Keratinocyte (primary cell): ENCODE results near the gene CELF2. TPM values are rescaled to one million over a fixed set of nuclear protein-coding genes. Genes with fewer than 3 reads are reported as not detected.

Source experiments
- DNase-seq: peaks from one replicate; pipeline ENCODE4 v3.0.0-alpha.2; 2011; ENCODE audit warnings: low read depth, missing footprints, low spot score
- FAIRE-seq: peaks from 2 replicates; lab custom pipeline; 2011; peaks lifted over from hg19 to GRCh38; lab: Jason Lieb, UNC
- H2AFZ ChIP-seq: 2 replicates; pipeline ENCODE4 v1.6.0; 2012; ENCODE audit warnings: low read length, control low read depth, inconsistent platforms; ENCODE audit not compliant: control insufficient read depth
- H3K27ac ChIP-seq: 2 replicates; pipeline ENCODE4 v1.5.1; 2011; ENCODE audit warnings: low read length; ENCODE audit not compliant: control insufficient read depth, insufficient read depth
- H3K27me3 ChIP-seq: 3 replicates; pipeline ENCODE4 v1.6.0; 2011; ENCODE audit warnings: low read length; ENCODE audit not compliant: control insufficient read depth, insufficient read depth; ENCODE audit errors: extremely low read depth
- H3K36me3 ChIP-seq, 2 experiments: 2 replicates in 1 of 2; 3 replicates in 1 of 2; pipeline ENCODE4 v1.5.1; 2011; ENCODE audit warnings: low read length in 2 of 2, mild to moderate bottlenecking in 1 of 2; ENCODE audit not compliant: control insufficient read depth in 2 of 2, insufficient read depth in 2 of 2; ENCODE audit errors: extremely low read depth in 1 of 2
- H3K4me1 ChIP-seq: 3 replicates; pipeline ENCODE4 v1.5.1; 2011; ENCODE audit warnings: low read length; ENCODE audit not compliant: control insufficient read depth, insufficient read depth; ENCODE audit errors: extremely low read depth
- H3K4me2 ChIP-seq: 3 replicates; pipeline ENCODE4 v1.6.0; 2011; ENCODE audit warnings: low read depth, low read length; ENCODE audit not compliant: control insufficient read depth, insufficient read depth; ENCODE audit errors: extremely low read depth
- H3K4me3 ChIP-seq, 3 experiments: fragments of 200-600 bp in 1 of 3; sonication (generic) in 1 of 3; 2 replicates in 2 of 3; 3 replicates in 1 of 3; pipeline ENCODE4 v1.5.1; 2011 to 2016; ENCODE audit warnings: low read length in 3 of 3, mild to moderate bottlenecking in 3 of 3, control low read depth in 2 of 3, inconsistent platforms in 1 of 3, low read depth in 1 of 3, mixed read lengths in 1 of 3, mixed run types in 1 of 3, moderate library complexity in 1 of 3; ENCODE audit not compliant: control insufficient read depth in 2 of 3, insufficient read depth in 2 of 3; ENCODE audit errors: extremely low read depth in 1 of 3
- H3K79me2 ChIP-seq: 2 replicates; pipeline ENCODE4 v1.6.0; 2012; ENCODE audit warnings: low read length; ENCODE audit not compliant: control insufficient read depth, insufficient read depth
- H3K9ac ChIP-seq: 3 replicates; pipeline ENCODE4 v1.6.0; 2011; ENCODE audit warnings: low read length; ENCODE audit not compliant: control insufficient read depth, insufficient read depth; ENCODE audit errors: extremely low read depth
- H3K9me1 ChIP-seq: 3 replicates; pipeline ENCODE4 v1.6.0; 2011; ENCODE audit warnings: low read length; ENCODE audit not compliant: control insufficient read depth, insufficient read depth; ENCODE audit errors: extremely low read depth
- H3K9me3 ChIP-seq: 2 replicates; pipeline ENCODE4 v1.5.1; 2012; ENCODE audit warnings: low read depth, low read length; ENCODE audit not compliant: control insufficient read depth
- H4K20me1 ChIP-seq: 3 replicates; pipeline ENCODE4 v1.6.0; 2011; ENCODE audit warnings: low read length; ENCODE audit not compliant: control insufficient read depth, insufficient read depth; ENCODE audit errors: extremely low read depth
- EZH2 ChIP-seq: IDR thresholded peaks from one replicate; pipeline ENCODE4 v1.6.1; 2012; ENCODE audit warnings: inconsistent platforms, mild to moderate bottlenecking, low read length, moderate library complexity
- dilution Hi-C: fragments of 300-500 bp; cut with MboI; formaldehyde crosslinking; loops from one replicate; pipeline ENCODE4 v1.7.0; 2020; ENCODE audit warnings: low sequenced_read_pairs; ENCODE audit not compliant: extremely low pct_ligation_motif_present
- polyA minus RNA-seq, 3 experiments: library from RNA; depleted of rRNA, polyadenylated mRNA; stranded (reverse); fragments of >200 nt; gene quantifications; 1 replicate in 1 of 3; 2 replicates in 1 of 3; 3 replicates in 1 of 3; pipeline ENCODE4 v1.2.3, GENCODE V29; 2011
- polyA plus RNA-seq, 5 experiments: library from polyadenylated mRNA; depleted of rRNA in 3 of 5; stranded (reverse) in 3 of 5; stranded (forward) in 1 of 5; unstranded in 1 of 5; fragments of >200 nt; gene quantifications; 1 replicate in 1 of 5; 2 replicates in 3 of 5; 3 replicates in 1 of 5; pipeline versions ENCODE4 v1.2.1 to v1.2.3, GENCODE V29; 2011 to 2012; ENCODE audit warnings: missing spikeins in 2 of 5, low read depth in 1 of 5, low replicate concordance in 1 of 5
- TF ChIP-seq, protein P1 (sequence below), 3 experiments: IDR thresholded peaks in 1 of 3; conservative IDR thresholded peaks in 1 of 3; optimal IDR thresholded peaks in 1 of 3; 2 replicates in 2 of 3; 3 replicates in 1 of 3; pipeline versions ENCODE3 to v1.5.1; 2011; ENCODE audit warnings: low read length in 3 of 3, mild to moderate bottlenecking in 3 of 3, moderate library complexity in 2 of 3, control low read depth in 1 of 3, inconsistent platforms in 1 of 3; ENCODE audit not compliant: insufficient read depth in 2 of 3; ENCODE audit errors: extremely low read depth in 1 of 3

Gene CELF2
- 6.3 to 11.8 TPM (median 9.8 TPM) in 3 replicates for polyA plus RNA-seq
- polyA plus RNA-seq (2011; ENCODE audit: low read depth) = 3.0 TPM
- 9.5 and 11.8 TPM in 2 replicates for polyA plus RNA-seq (2011; cell fraction: cytosol; rRNA removed)
- 9.7 and 9.8 TPM in 2 replicates for polyA plus RNA-seq (2011; cell fraction: nucleus; rRNA removed)
- polyA plus RNA-seq (2012; ENCODE audit: low replicate concordance) = 3.8 and 7.1 TPM in 2 replicates
- polyA minus RNA-seq = 12.1 to 20.7 TPM (median 19.2 TPM) in 3 replicates
- 23.6 TPM for polyA minus RNA-seq (2011; cell fraction: cytosol; rRNA and poly(A)+ RNA removed)
- 10.3 and 22.9 TPM in 2 replicates for polyA minus RNA-seq (2011; cell fraction: nucleus; rRNA and poly(A)+ RNA removed)

DNA sequence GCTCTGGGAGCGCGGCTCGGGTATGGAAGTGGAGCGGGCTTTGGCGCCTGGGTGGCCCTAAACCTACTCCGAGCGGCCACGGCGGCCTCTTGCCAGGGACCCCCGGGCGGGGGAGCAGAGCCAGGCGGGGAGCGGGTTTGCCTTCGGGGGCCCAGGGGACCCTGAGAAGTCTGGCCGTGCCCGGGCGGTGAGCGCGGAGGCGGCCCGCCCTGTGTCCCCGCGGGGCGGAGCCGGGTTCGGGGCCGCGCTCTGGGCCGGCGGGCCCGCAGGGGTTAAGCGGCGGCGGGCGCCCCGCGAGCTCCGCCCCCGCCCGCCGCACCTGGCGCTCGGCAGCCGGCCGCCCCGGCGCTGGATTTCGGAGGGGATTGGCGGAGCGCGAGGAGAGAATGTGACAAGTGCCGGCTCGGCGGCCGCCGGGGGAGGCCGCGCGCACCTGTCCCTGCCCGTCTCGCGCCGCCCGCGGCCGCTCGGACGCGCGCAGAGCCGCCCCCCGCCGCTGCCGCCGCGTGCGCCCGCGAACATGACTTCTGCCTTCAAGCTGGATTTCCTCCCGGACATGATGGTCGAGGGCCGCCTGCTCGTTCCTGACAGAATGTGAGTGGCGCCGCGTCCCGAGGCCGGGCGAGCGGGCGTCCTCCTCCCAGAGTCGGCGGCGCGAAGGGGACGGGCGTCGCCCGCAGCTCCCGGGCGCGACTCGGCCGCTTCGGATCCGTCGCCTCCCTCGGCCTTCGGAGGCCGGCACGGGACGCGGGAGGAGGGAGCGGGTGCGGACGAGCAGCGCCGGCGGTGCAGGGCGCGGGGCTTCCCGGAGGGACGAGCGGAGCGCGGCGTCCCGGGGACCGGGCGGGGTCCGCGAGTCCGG lies at the start of gene CELF2:
Gene CELF2 (plus strand): TSS at position 303 of the 862 bp plus-strand sequence. CDS start 218 bp downstream, at position 521.
- dilution Hi-C loops = no loop called here
- DNase-seq (no peak), FAIRE-seq (no peak)
- Histone ChIP-seq H3K27me3 (peaks cover 3% of the 10 kb centered on the region), H3K9me3 (no peaks in the 10 kb centered on the region), H3K9ac (peak within 1 kb of the TSS; percentile 66), H3K4me1 (peaks cover 4% of the 10 kb centered on the region), H3K4me3 (peak within 1 kb of the TSS; percentile 54 to 65 (median 65)), H4K20me1 (no peaks in the 10 kb centered on the region), H3K79me2 (peaks cover 5% of the 10 kb centered on the region), H3K36me3 (no peaks in the 10 kb centered on the region), H3K27ac (peak within 1 kb of the TSS; percentile 43), H2AFZ (peak within 1 kb of the TSS; percentile 94), H3K4me2 (peak within 1 kb of the TSS; percentile 84), H3K9me1 (no peaks in the 10 kb centered on the region)
- TF ChIP-seq, protein P1, sequence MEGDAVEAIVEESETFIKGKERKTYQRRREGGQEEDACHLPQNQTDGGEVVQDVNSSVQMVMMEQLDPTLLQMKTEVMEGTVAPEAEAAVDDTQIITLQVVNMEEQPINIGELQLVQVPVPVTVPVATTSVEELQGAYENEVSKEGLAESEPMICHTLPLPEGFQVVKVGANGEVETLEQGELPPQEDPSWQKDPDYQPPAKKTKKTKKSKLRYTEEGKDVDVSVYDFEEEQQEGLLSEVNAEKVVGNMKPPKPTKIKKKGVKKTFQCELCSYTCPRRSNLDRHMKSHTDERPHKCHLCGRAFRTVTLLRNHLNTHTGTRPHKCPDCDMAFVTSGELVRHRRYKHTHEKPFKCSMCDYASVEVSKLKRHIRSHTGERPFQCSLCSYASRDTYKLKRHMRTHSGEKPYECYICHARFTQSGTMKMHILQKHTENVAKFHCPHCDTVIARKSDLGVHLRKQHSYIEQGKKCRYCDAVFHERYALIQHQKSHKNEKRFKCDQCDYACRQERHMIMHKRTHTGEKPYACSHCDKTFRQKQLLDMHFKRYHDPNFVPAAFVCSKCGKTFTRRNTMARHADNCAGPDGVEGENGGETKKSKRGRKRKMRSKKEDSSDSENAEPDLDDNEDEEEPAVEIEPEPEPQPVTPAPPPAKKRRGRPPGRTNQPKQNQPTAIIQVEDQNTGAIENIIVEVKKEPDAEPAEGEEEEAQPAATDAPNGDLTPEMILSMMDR (optimal IDR thresholded peaks at IDR 0.05 in 1 of 3, IDR thresholded peaks at IDR 0.05 in 1 of 3, conservative IDR thresholded peaks at IDR 0.05 in 1 of 3; ENCODE audit: extremely low read depth in 1 of 3, insufficient read depth in 2 of 3, low read length in 3 of 3) = no peak
- no peak for TF ChIP-seq EZH2

DNA sequence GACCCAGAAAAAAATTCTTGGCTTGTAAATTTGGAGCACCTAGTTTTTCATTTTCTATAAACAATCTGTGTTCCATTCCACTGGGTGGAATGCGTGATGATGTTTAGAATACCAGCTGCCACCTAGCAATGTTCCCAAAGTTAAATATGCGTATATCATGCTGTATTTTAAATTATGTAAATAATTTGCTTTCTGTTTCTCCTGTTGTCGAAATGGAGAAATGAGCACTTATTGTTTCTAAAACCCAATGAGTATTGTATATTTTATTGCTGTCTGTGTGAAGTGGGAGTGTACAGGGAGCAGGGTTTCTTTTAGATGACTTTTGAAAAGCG lies 49.4 kb upstream of the CELF2 start:
- TF ChIP-seq, protein P1 (optimal IDR thresholded peaks at IDR 0.05 in 1 of 3, IDR thresholded peaks at IDR 0.05 in 1 of 3, conservative IDR thresholded peaks at IDR 0.05 in 1 of 3; ENCODE audit: extremely low read depth in 1 of 3, insufficient read depth in 2 of 3, low read length in 3 of 3) = no peak
- no peak for TF ChIP-seq EZH2
- Histone ChIP-seq H4K20me1 (no peaks in the 10 kb centered on the region), H3K4me2 (no peak overlapping the region), H3K79me2 (no peaks in the 10 kb centered on the region), H3K36me3 (no peaks in the 10 kb centered on the region), H3K4me3 (no peak overlapping the region), H3K9me3 (no peaks in the 10 kb centered on the region), H3K27ac (no peak overlapping the region), H3K9ac (no peak overlapping the region), H3K27me3 (no peaks in the 10 kb centered on the region), H2AFZ (no peak overlapping the region), H3K9me1 (no peaks in the 10 kb centered on the region), H3K4me1 (no peaks in the 10 kb centered on the region)
- FAIRE-seq (no peak), DNase-seq (no peak)
- dilution Hi-C loops = no loop called here
